Right atrium auricular region (tissue), 2 donors: Measurements from ENCODE around the gene PAXX. TPM values are rescaled to one million over a fixed set of nuclear protein-coding genes. Genes with fewer than 3 reads are reported as not detected.

Experiments
- DNase-seq: peaks from one replicate; pipeline ENCODE4 v3.0.0-alpha.2; 2019; ENCODE audit warnings: low spot score
- H3K27ac ChIP-seq, 2 donors: fragments of 200-600 bp; sonication (generic); 1 replicate in 1 of 2; 2 replicates in 1 of 2; pipeline ENCODE4 v1.5.1; 2016 to 2019
- H3K27me3 ChIP-seq, 2 donors: fragments of 200-600 bp; sonication (generic); one replicate each; pipeline versions ENCODE4 v1.5.1 to v1.6.0; 2017 to 2019
- H3K36me3 ChIP-seq: fragments of 200-600 bp; sonication (generic); one replicate; pipeline ENCODE4 v1.5.1; 2016
- H3K4me1 ChIP-seq, 2 donors: fragments of 200-600 bp; sonication (generic); one replicate each; pipeline versions ENCODE4 v1.5.1 to v1.6.0; 2017 to 2019
- H3K4me3 ChIP-seq, 2 donors: fragments of 200-600 bp; sonication (generic); 1 replicate in 1 of 2; 2 replicates in 1 of 2; pipeline ENCODE4 v1.5.1; 2017 to 2019; ENCODE audit warnings: mild to moderate bottlenecking in 1 of 2, moderate library complexity in 1 of 2
- H3K9me3 ChIP-seq, 2 donors: fragments of 200-600 bp; sonication (generic); one replicate each; pipeline ENCODE4 v1.5.1; 2019
- total RNA-seq, 2 donors: library from RNA; depleted of rRNA; stranded (reverse); fragments of >200 nt; gene quantifications; one replicate each; pipeline ENCODE4 v1.1.0, GENCODE V29; 2016
- TF ChIP-seq, protein P1 (sequence below), 2 donors: fragments of 200-600 bp; sonication (generic); IDR thresholded peaks; one replicate each; pipeline ENCODE4 v1.5.1; 2019; ENCODE audit warnings: antibody characterized with exemption in 2 of 2

The PAXX gene
- total RNA-seq, 2 donors from 2014 or later, result 27.4 to 37.5 TPM

- no peak for DNase-seq
- no peaks in the 10 kb centered on the region for H3K9me3 ChIP-seq
- H3K27ac ChIP-seq, result no peak overlapping the region
- H3K27me3 ChIP-seq, result no peaks in the 10 kb centered on the region
- H3K4me3 ChIP-seq, result no peak overlapping the region
- H3K36me3 ChIP-seq, result no peaks in the 10 kb centered on the region
- TF ChIP-seq, protein P1, sequence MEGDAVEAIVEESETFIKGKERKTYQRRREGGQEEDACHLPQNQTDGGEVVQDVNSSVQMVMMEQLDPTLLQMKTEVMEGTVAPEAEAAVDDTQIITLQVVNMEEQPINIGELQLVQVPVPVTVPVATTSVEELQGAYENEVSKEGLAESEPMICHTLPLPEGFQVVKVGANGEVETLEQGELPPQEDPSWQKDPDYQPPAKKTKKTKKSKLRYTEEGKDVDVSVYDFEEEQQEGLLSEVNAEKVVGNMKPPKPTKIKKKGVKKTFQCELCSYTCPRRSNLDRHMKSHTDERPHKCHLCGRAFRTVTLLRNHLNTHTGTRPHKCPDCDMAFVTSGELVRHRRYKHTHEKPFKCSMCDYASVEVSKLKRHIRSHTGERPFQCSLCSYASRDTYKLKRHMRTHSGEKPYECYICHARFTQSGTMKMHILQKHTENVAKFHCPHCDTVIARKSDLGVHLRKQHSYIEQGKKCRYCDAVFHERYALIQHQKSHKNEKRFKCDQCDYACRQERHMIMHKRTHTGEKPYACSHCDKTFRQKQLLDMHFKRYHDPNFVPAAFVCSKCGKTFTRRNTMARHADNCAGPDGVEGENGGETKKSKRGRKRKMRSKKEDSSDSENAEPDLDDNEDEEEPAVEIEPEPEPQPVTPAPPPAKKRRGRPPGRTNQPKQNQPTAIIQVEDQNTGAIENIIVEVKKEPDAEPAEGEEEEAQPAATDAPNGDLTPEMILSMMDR (IDR thresholded peaks at IDR 0.05), result no peak
- peaks cover 0 to 48% of the 10 kb centered on the region in 2 donors for H3K4me1 ChIP-seq
Observed at GRCh38 chr9:136997371-136997770, 5.1 kb downstream of the PAXX start.

DNA sequence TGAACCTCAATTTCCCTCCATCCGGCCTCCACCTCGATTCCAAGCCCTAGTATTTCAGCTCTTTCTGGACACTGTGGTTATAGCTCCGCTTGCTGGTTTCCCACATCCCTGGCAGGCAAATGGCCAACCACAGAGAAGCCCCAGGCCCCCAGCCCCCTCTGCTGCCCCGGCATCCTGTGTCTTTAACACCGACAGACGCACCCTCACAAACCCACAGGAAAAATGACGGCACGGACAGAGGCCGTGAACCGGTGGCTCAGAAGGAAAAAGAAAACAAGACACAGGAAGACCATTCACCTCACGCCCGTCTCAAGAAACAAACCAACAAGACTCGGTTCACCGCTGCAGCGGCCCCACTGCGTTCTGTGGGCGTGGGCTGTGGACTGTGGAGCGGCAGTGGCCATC is 5.6 kb downstream of the PAXX start:
- no peaks in the 10 kb centered on the region for H3K36me3 ChIP-seq
- no peak for DNase-seq
- H3K27ac ChIP-seq, result no peak overlapping the region
- H3K4me3 ChIP-seq, result no peak overlapping the region
- no peaks in the 10 kb centered on the region for H3K27me3 ChIP-seq
- TF ChIP-seq, protein P1 (IDR thresholded peaks at IDR 0.05), result peak in 1 of 2 donors; percentile 22
- peaks cover 0 to 43% of the 10 kb centered on the region in 2 donors for H3K4me1 ChIP-seq
- H3K9me3 ChIP-seq, result no peaks in the 10 kb centered on the region

DNA sequence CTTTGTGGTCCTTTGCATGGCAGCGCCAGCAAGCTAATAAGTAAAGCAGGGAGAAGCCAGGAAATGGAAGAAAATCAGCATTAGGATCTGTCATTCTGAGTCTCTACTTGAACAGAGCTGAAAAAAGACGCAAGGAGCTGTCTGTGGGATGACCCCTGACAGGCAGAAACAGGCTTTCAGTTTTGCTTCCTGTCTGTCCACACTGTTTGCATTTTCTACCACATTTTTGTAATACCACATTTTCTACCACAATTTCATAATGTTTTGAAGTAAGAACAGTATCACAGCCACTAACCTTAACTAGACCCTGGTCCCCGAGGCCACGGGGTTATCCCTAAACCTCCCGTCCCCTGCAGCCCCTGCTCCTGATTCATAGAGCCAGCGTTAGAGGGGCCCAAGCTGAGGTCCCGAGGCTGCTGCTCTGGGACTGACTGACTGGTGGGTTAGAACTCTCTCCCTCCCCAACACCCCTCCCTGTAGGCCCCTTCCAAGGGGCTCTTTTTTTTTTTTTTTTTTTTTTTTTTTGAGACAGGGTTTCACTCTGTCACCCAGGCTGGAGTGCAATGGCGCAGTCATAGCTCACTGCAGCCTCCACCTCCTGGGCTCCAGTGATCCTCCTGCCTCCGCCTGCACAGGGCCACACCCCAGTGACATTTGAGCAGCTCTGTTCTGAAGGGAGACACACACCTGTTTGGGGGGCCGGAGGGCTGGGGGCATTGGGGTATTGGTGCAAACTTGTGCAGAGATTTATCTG is 8.1 kb downstream of the PAXX start:
- no peaks in the 10 kb centered on the region for H3K27me3 ChIP-seq
- H3K4me3 ChIP-seq, result no peak overlapping the region
- DNase-seq, result no peak
- peaks cover 0 to 18% of the 10 kb centered on the region in 2 donors for H3K4me1 ChIP-seq
- no peaks in the 10 kb centered on the region for H3K36me3 ChIP-seq
- no peak overlapping the region for H3K27ac ChIP-seq
- H3K9me3 ChIP-seq, result no peaks in the 10 kb centered on the region
- TF ChIP-seq, protein P1 (IDR thresholded peaks at IDR 0.05), result no peak

GRCh38 chr9:137001857-137002645 is 9.8 kb downstream of the PAXX start:
- Histone ChIP-seq H3K4me3 (no peak overlapping the region), H3K9me3 (no peaks in the 10 kb centered on the region), H3K4me1 (peaks cover 0 to 1% of the 10 kb centered on the region in 2 donors), H3K27me3 (no peaks in the 10 kb centered on the region), H3K27ac (no peak overlapping the region), H3K36me3 (no peaks in the 10 kb centered on the region)
- TF ChIP-seq, protein P1 (IDR thresholded peaks at IDR 0.05), result no peak
- DNase-seq, result no peak

DNA sequence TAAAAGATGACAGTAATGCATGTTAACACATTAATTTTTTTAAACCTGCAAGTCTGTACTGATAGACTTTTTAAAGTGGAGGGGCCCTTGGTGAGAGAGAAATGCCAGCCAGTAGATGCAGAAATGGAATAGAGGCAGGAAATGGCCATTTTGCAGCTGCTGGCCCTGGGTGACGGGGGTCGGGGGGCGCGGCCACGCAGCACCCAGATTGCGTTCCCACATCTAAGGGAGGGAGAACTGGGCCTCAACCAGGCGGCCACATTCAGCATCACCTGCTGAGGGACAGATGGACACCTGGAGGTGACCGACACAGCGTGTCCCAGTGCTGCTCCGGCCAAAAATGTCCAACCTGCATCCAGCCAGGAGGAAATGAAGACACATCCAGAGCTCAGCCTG is 10.4 kb downstream of the PAXX start:
- TF ChIP-seq, protein P1 (IDR thresholded peaks at IDR 0.05), result no peak
- Histone ChIP-seq H3K4me1 (no peaks in the 10 kb centered on the region), H3K27ac (no peak overlapping the region), H3K27me3 (no peaks in the 10 kb centered on the region), H3K36me3 (no peaks in the 10 kb centered on the region), H3K4me3 (no peak overlapping the region), H3K9me3 (no peaks in the 10 kb centered on the region)
- no peak for DNase-seq
